Measurements from ENCODE around the gene ZNF213. TPM values are rescaled to one million over a fixed set of nuclear protein-coding genes. Genes with fewer than 3 reads are reported as not detected.
A peak's percentile ranks its signal among the peaks of the same experiment; 100 is the strongest.

Gene ZNF213
- total RNA-seq, 2 donors from 2014 or later: 7.3 to 7.9 TPM

DNA sequence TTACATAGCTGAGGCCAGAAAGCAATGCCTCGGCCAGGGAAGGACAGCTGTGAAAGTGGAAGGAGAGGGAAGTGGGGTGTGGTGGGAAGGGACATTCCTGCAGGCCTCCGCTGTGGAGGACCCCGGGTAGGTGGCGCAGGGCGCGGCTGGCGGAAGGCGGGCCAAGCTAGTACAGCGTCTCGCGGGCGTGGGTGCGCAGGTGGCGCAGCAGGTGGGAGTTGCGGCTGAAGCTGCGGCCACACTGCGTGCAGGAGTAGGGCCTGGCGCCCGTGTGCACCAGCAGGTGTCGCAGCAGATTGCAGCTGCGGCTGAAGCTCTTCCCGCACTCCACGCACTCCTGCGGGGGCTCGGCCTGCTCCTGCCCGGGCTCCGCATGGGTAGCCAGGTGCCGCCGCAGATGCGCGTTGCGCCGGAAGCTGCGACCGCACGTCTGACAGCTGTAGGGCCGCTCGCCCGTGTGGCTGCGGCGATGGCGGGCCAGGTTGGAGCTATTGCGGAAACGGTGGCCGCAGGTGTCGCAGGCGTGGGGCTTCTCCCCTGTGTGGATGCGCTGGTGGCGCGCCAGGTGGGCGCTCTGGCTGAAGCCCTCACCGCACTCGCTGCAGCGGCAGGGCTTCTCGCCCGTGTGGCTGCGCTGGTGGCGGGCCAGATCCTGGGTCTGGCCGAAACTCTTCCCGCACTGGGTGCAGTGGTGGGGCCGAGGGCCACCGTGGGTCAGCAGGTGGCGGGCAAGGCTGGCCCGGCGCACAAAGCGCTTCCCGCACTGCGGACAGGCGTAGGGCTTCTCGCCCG lies 45.7 kb upstream of the ZNF213 start:
- H3K4me1 ChIP-seq: peaks cover 0 to 26% of the 10 kb centered on the region in 2 donors
- DNase-seq (ENCODE audit: low spot score): no peak
- H3K27ac ChIP-seq: no peak overlapping the region
- TF ChIP-seq CTCF (IDR thresholded peaks at IDR 0.05): no peak
- no peaks in the 10 kb centered on the region for H3K36me3 ChIP-seq
- no peak overlapping the region for H3K4me3 ChIP-seq
- H3K9me3 ChIP-seq: no peaks in the 10 kb centered on the region
- H3K27me3 ChIP-seq: no peaks in the 10 kb centered on the region

DNA sequence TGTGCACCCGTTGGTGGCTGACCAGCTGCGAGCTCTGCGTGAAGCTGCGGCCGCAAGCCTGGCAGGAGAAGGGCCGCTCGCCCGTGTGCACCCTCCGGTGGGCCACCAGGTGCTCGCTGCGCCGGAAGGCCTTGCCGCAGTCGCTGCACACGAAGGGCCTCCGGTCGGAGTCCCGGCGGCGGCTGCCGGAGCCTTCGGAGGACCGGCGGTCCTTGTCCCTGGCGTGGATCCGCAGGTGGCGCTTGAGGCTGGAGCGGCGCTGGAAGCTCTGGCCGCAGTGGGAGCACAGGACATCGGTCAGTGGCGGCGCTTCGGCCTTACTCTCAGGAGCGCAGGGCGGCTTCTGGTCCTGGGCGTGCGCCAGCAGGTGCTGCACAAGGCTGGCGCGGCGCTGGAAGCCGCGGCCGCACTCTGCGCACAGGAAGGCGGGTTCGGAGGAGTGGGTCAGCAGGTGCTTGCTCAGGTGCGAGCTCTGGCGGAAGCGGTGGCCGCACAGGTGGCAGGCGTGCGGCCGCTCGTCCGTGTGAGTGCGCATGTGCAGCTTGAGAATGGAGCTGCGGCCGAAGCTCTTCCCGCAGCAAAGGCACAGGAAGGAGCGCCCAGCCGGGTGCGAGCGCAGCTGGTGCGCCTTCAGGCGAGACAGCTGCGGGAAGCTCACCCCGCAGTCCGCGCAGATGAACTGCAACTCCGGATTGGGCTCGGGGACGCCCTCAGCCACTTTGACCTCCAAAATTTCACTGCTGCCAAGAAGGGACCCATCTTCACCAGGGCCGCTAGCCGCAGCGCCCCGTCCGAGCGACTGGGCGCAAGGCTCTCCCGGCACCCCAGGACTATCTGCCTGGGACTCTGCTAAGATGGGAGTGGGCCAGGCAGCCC lies 44.9 kb upstream of the ZNF213 start:
- Histone ChIP-seq H3K27ac (no peak overlapping the region), H3K27me3 (no peaks in the 10 kb centered on the region), H3K4me3 (no peak overlapping the region), H3K9me3 (no peaks in the 10 kb centered on the region), H3K36me3 (no peaks in the 10 kb centered on the region), H3K4me1 (peaks cover 0 to 26% of the 10 kb centered on the region in 2 donors)
- TF ChIP-seq CTCF (IDR thresholded peaks at IDR 0.05): no peak
- no peak for DNase-seq (ENCODE audit: low spot score)

DNA sequence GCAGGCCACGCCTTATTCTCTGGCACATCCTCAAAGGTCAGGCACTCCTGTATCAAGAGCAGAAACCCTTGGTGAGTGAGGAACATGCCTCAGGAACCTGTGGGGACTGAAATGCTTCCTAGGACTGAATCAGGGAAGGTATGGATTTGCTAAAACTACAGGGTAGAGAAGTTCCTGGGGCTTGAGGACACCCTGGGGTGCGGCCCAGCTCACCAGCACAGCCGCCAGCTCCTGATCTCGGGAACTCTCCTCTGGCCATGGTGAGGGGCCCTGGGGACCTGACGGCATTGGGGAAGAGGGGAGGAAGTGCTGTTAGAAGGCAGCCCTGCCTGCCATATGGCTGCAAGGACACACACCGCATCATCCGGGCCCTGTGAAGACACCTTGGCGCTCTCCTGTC lies 43.3 kb upstream of the ZNF213 start:
- no peak for DNase-seq (ENCODE audit: low spot score)

DNA sequence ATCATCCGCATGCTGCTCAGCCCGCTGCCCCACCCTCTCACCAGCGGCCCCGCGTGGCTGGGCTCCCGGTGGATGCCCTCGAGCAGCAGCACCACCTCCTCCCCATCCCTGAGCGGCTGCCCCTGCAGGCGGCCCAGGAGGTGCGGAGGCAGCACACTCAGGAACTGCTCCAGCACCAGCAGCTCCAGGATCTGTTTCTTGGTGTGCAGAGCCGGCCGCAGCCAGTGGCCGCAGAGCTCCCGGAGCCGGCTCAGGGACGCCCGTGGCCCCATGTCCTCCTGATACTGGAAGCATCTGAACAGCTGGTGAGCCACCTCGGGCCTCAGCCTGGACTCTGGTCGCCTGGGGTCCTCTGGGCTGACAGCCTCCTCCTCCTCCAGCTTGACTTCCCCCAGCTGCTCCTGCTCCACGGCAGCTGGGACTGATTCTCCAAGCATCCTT lies 42.3 kb upstream of the ZNF213 start:
- no peak for TF ChIP-seq CTCF (IDR thresholded peaks at IDR 0.05)
- H3K4me3 ChIP-seq: no peak overlapping the region
- H3K9me3 ChIP-seq: no peaks in the 10 kb centered on the region
- H3K36me3 ChIP-seq: no peaks in the 10 kb centered on the region
- DNase-seq (ENCODE audit: low spot score): no peak
- peaks cover 0 to 12% of the 10 kb centered on the region in 2 donors for H3K4me1 ChIP-seq
- H3K27ac ChIP-seq: no peak overlapping the region
- no peaks in the 10 kb centered on the region for H3K27me3 ChIP-seq

More for the DNA sequence above, 43.3 kb upstream of the ZNF213 start:
- H3K9me3 ChIP-seq: no peaks in the 10 kb centered on the region
- no peaks in the 10 kb centered on the region for H3K27me3 ChIP-seq
- H3K27ac ChIP-seq: no peak overlapping the region
- no peaks in the 10 kb centered on the region for H3K36me3 ChIP-seq
- no peak overlapping the region for H3K4me3 ChIP-seq
- TF ChIP-seq CTCF (IDR thresholded peaks at IDR 0.05): no peak
- H3K4me1 ChIP-seq: peaks cover 0 to 21% of the 10 kb centered on the region in 2 donors

GRCh38 chr16:3094289-3095027 lies 40.4 kb upstream of the ZNF213 start:
- peaks cover 0 to 5% of the 10 kb centered on the region in 2 donors for H3K4me1 ChIP-seq
- no peak for DNase-seq (ENCODE audit: low spot score)
- no peaks in the 10 kb centered on the region for H3K27me3 ChIP-seq

More at GRCh38 chr16:3094289-3095027, 40.4 kb upstream of the ZNF213 start:
- Histone ChIP-seq H3K9me3 (no peaks in the 10 kb centered on the region), H3K4me3 (no peak overlapping the region), H3K27ac (no peak overlapping the region), H3K36me3 (no peaks in the 10 kb centered on the region)
- TF ChIP-seq CTCF (IDR thresholded peaks at IDR 0.05): peak in 1 of 2 donors; percentile 53

All from right atrium auricular region (tissue), 2 donors.